Fibroblast of lung (primary cell): ENCODE measurements around the gene INSIG1. TPM values are rescaled to one million over a fixed set of nuclear protein-coding genes. Genes with fewer than 3 reads are reported as not detected.
A peak's percentile ranks its signal among the peaks of the same experiment; 100 is the strongest.

Experiments used
- DNase-seq, 2 donors: peaks; one replicate each; pipeline versions ENCODE4 v3.0.0 to v3.0.0-alpha.2; 2010; ENCODE audit warnings: low read depth in 2 of 2
- H2AFZ ChIP-seq: 2 replicates; pipeline ENCODE4 v1.5.1; 2012; ENCODE audit warnings: low read length, control low read depth, inconsistent platforms
- H3K27ac ChIP-seq: 2 replicates; pipeline ENCODE4 v1.5.1; 2011; ENCODE audit warnings: low read length, control low read depth; ENCODE audit not compliant: insufficient read depth
- H3K27me3 ChIP-seq: 2 replicates; pipeline ENCODE4 v1.5.1; 2011; ENCODE audit warnings: mild to moderate bottlenecking, low read length; ENCODE audit not compliant: control insufficient read depth, insufficient read depth
- H3K36me3 ChIP-seq: 2 replicates; pipeline ENCODE4 v1.5.1; 2011; ENCODE audit warnings: low read length; ENCODE audit not compliant: control insufficient read depth, insufficient read depth
- H3K4me1 ChIP-seq: 2 replicates; pipeline ENCODE4 v1.5.1; 2011; ENCODE audit warnings: low read length; ENCODE audit not compliant: control insufficient read depth, insufficient read depth; ENCODE audit errors: extremely low read depth
- H3K4me2 ChIP-seq: 2 replicates; pipeline ENCODE4 v1.5.1; 2011; ENCODE audit warnings: low read length, control low read depth; ENCODE audit not compliant: insufficient read depth; ENCODE audit errors: extremely low read depth
- H3K4me3 ChIP-seq, 4 experiments: fragments of 200-600 bp in 1 of 4; sonication (generic) in 1 of 4; replicated peaks in 1 of 4; 2 replicates each; pipeline ENCODE4 v1.5.1; 2011 to 2016; ENCODE audit warnings: low read length in 4 of 4, low read depth in 3 of 4, mild to moderate bottlenecking in 3 of 4, control low read depth in 2 of 4, inconsistent platforms in 1 of 4, mixed read lengths in 1 of 4; ENCODE audit not compliant: insufficient read depth in 1 of 4; ENCODE audit errors: control extremely low read depth in 1 of 4
- H3K79me2 ChIP-seq: 2 replicates; pipeline ENCODE4 v1.5.1; 2012; ENCODE audit warnings: mild to moderate bottlenecking, low read length, inconsistent platforms; ENCODE audit not compliant: control insufficient read depth, insufficient read depth
- H3K9ac ChIP-seq: 2 replicates; pipeline ENCODE4 v1.5.1; 2011; ENCODE audit warnings: mild to moderate bottlenecking, low read length, control low read depth; ENCODE audit not compliant: insufficient read depth
- H3K9me3 ChIP-seq: 2 replicates; pipeline ENCODE4 v1.5.1; 2012; ENCODE audit warnings: low read depth, low read length; ENCODE audit not compliant: control insufficient read depth, insufficient read depth
- H4K20me1 ChIP-seq: 2 replicates; pipeline ENCODE4 v1.5.1; 2011; ENCODE audit warnings: low read length; ENCODE audit not compliant: control insufficient read depth, insufficient read depth; ENCODE audit errors: extremely low read depth
- EZH2 ChIP-seq: IDR thresholded peaks from 2 replicates; pipeline ENCODE4 v1.5.1; 2012; ENCODE audit warnings: low read length, control low read depth, mild to moderate bottlenecking; ENCODE audit errors: missing control alignments
- polyA plus RNA-seq, 2 donors: library from polyadenylated mRNA; depleted of rRNA in 1 of 2; stranded (reverse) in 1 of 2; unstranded in 1 of 2; fragments of >200 nt; gene quantifications; 2 replicates each; pipeline ENCODE4 v1.2.1, GENCODE V29; 2011 to 2012; ENCODE audit warnings: missing spikeins in 1 of 2
- total RNA-seq: library from RNA; depleted of rRNA; stranded (reverse); fragments of >200 nt; gene quantifications from 2 replicates; pipeline ENCODE4 v1.2.1, GENCODE V29; 2014
- TF ChIP-seq, protein P1 (sequence below), 2 donors: IDR thresholded peaks in 1 of 2; conservative IDR thresholded peaks in 1 of 2; 1 replicate in 1 of 2; 2 replicates in 1 of 2; pipeline ENCODE4 v1.5.1; 2011 to 2012; ENCODE audit warnings: low read length in 2 of 2, control low read depth in 1 of 2, inconsistent platforms in 1 of 2, low read depth in 1 of 2, mild to moderate bottlenecking in 1 of 2

The INSIG1 gene
- total and polyA plus RNA-seq, 2 donors (not counting 1 experiment from before 2014, with no cell fraction given) = 216 to 353 TPM

DNA sequence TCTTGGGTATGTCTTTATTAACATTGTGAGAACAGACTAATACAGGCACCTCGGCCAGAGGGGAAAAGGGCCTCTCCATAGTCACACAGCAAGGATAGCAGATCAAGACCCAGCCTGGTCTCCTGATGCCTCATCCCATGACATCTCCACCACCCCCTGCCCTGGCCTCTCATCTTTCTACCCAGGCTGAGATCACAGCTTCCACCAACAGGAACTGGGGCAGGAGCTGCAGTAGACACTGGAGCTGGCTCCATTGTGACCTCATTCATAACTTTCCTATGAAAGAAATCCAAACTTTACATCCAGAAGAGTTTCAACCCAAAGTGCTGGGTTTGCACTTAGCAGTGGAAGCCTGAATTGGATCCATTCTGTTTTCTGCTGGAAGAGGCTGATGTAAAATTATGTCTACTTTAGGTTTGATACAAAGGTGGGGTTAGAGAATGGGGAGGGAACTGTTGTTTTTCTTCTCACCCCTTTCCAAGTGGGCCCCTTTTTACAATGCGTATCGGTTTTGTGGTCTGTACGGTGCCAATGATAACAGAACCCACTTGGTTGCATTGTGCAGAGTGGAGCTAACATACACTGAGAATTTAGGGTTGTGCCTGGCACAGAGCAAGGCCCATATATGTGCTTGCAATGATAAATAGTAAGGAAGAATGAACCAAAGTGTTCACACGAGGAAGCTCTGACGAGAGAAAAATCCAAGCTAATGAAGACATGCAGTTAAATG is 28.6 kb upstream of the INSIG1 start:
- no peak for DNase-seq
- Histone ChIP-seq H3K36me3 (no peaks in the 10 kb centered on the region), H3K79me2 (no peaks in the 10 kb centered on the region), H2AFZ (no peak overlapping the region), H3K4me2 (no peak overlapping the region), H3K4me1 (no peaks in the 10 kb centered on the region), H3K27me3 (peaks cover under 1% of the 10 kb centered on the region), H3K9ac (no peak overlapping the region), H3K27ac (no peak overlapping the region), H3K4me3 (no peak overlapping the region), H3K9me3 (no peaks in the 10 kb centered on the region), H4K20me1 (no peaks in the 10 kb centered on the region)
- TF ChIP-seq EZH2 = no peak
- TF ChIP-seq, protein P1, sequence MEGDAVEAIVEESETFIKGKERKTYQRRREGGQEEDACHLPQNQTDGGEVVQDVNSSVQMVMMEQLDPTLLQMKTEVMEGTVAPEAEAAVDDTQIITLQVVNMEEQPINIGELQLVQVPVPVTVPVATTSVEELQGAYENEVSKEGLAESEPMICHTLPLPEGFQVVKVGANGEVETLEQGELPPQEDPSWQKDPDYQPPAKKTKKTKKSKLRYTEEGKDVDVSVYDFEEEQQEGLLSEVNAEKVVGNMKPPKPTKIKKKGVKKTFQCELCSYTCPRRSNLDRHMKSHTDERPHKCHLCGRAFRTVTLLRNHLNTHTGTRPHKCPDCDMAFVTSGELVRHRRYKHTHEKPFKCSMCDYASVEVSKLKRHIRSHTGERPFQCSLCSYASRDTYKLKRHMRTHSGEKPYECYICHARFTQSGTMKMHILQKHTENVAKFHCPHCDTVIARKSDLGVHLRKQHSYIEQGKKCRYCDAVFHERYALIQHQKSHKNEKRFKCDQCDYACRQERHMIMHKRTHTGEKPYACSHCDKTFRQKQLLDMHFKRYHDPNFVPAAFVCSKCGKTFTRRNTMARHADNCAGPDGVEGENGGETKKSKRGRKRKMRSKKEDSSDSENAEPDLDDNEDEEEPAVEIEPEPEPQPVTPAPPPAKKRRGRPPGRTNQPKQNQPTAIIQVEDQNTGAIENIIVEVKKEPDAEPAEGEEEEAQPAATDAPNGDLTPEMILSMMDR (conservative IDR thresholded peaks at IDR 0.05 in 1 of 2, IDR thresholded peaks at IDR 0.05 in 1 of 2; ENCODE audit: low read depth in 1 of 2, low read length in 2 of 2) = no peak

DNA sequence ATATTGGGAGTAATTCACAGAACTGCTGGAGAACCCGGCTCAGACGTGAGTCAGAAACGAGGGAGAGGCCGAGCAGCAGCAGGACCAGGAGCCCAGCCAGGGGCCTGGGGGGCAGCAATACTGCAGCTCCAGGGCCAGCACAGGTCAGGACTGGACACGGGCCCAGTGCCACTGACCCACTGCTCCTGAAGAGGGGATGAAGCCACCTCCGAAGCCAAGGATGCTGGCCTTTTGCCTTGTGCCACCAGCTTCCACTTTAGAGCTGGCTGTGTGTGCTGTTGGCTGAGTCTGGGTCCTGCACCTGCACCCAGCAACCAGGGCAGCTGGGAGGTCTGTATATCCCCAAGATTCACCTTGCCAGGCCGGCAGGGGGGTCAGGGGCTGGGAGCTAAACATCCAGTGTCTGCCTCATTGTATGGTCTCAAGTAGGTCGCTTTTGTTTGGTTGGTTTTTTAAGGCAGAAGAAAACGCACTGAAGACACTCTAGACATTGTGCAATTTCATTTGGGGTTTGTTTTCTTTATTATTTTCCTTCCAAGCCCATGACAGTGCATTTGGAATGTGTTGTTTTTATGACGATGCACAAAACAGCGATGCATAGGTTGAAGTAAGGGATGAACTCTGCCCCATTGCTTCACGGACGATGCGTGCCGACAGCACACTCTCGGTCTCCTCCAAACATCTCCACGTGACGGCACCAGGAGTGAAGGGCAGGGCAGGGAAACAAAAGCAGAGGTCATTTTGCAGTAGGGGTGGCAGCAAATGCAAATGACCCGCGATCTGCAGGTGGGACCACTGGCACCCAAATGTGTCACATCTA is 27.7 kb upstream of the INSIG1 start:
- TF ChIP-seq, protein P1 (conservative IDR thresholded peaks at IDR 0.05 in 1 of 2, IDR thresholded peaks at IDR 0.05 in 1 of 2; ENCODE audit: low read depth in 1 of 2, low read length in 2 of 2) = no peak
- no peak for TF ChIP-seq EZH2
- no peaks in the 10 kb centered on the region for H3K79me2 ChIP-seq
- no peaks in the 10 kb centered on the region for H3K4me1 ChIP-seq
- H4K20me1 ChIP-seq = no peaks in the 10 kb centered on the region
- DNase-seq = peak in 1 of 2 donors; percentile 59
- H3K9ac ChIP-seq = no peak overlapping the region
- H3K9me3 ChIP-seq = no peaks in the 10 kb centered on the region
- no peak overlapping the region for H3K4me2 ChIP-seq
- no peak overlapping the region for H2AFZ ChIP-seq
- H3K27ac ChIP-seq = no peak overlapping the region
- no peak overlapping the region for H3K4me3 ChIP-seq
- H3K27me3 ChIP-seq = peaks cover 1% of the 10 kb centered on the region
- no peaks in the 10 kb centered on the region for H3K36me3 ChIP-seq

DNA sequence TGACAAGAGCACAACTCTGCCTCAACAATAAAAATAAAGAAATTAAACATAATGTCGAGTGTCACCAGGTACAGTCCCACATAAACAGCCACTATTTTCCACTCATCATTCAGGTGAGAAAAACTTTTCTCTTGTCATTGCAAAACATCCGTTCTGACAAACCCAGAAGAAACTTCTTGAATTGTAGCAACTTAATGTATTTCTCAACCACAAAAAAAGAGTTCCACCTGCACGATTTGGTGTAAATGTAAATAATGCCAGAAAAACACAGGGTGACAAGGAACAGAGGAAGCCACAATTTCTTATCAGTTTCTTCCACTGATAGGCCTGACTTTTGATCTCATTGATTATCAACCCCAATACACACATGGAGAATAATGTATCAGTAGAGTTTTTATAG is 26.8 kb upstream of the INSIG1 start:
- Histone ChIP-seq H3K9ac (no peak overlapping the region), H3K27ac (no peak overlapping the region), H3K4me1 (no peaks in the 10 kb centered on the region), H3K27me3 (peaks cover 8% of the 10 kb centered on the region), H2AFZ (no peak overlapping the region), H3K4me2 (no peak overlapping the region), H3K79me2 (no peaks in the 10 kb centered on the region), H3K4me3 (no peak overlapping the region), H3K36me3 (no peaks in the 10 kb centered on the region), H3K9me3 (no peaks in the 10 kb centered on the region), H4K20me1 (no peaks in the 10 kb centered on the region)
- TF ChIP-seq EZH2 = no peak
- TF ChIP-seq, protein P1 (conservative IDR thresholded peaks at IDR 0.05 in 1 of 2, IDR thresholded peaks at IDR 0.05 in 1 of 2; ENCODE audit: low read depth in 1 of 2, low read length in 2 of 2) = no peak
- DNase-seq = no peak
